ENCODE measurements around the gene FRMD4B. TPM values are rescaled to one million over a fixed set of nuclear protein-coding genes. Genes with fewer than 3 reads are reported as not detected.

The FRMD4B gene
- total RNA-seq, 1 donor from 2014 or later, result 17.3 TPM

GRCh38 chr3:69186575-69187093 is 199.3 kb downstream of the FRMD4B start:
- no peak for DNase-seq (ENCODE audit: low spot score)
- Mint-ChIP-seq H3K27ac (no peak overlapping the region), H3K9me3 (no peaks in the 10 kb centered on the region), H3K4me3 (no peak overlapping the region), H3K36me3 (peaks cover 33% of the 10 kb centered on the region), H3K4me1 (peaks cover 9% of the 10 kb centered on the region), H3K27me3 (ENCODE audit: insufficient read depth, low read depth) (no peaks in the 10 kb centered on the region)
- H3K4me3 ChIP-seq, result no peak overlapping the region
- no peaks in the 10 kb centered on the region for H4K20me1 ChIP-seq (ENCODE audit: low read depth)
- TF ChIP-seq EZH2 (IDR thresholded peaks at IDR 0.05) (no peak), EZH2phosphoT487 (IDR thresholded peaks at IDR 0.05) (no peak)
- TF ChIP-seq, protein P1, sequence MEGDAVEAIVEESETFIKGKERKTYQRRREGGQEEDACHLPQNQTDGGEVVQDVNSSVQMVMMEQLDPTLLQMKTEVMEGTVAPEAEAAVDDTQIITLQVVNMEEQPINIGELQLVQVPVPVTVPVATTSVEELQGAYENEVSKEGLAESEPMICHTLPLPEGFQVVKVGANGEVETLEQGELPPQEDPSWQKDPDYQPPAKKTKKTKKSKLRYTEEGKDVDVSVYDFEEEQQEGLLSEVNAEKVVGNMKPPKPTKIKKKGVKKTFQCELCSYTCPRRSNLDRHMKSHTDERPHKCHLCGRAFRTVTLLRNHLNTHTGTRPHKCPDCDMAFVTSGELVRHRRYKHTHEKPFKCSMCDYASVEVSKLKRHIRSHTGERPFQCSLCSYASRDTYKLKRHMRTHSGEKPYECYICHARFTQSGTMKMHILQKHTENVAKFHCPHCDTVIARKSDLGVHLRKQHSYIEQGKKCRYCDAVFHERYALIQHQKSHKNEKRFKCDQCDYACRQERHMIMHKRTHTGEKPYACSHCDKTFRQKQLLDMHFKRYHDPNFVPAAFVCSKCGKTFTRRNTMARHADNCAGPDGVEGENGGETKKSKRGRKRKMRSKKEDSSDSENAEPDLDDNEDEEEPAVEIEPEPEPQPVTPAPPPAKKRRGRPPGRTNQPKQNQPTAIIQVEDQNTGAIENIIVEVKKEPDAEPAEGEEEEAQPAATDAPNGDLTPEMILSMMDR (IDR thresholded peaks at IDR 0.05), result no peak
- no peak overlapping the region for H3K9ac ChIP-seq
- H3K27me3 ChIP-seq, result no peaks in the 10 kb centered on the region
- no peaks in the 10 kb centered on the region for H3K79me2 ChIP-seq (ENCODE audit: low read depth)
- no peaks in the 10 kb centered on the region for H3K36me3 ChIP-seq
- peaks cover 4% of the 10 kb centered on the region for H3K4me1 ChIP-seq
- no peak overlapping the region for H3K4me2 ChIP-seq
- no peak overlapping the region for H2AFZ ChIP-seq (replicated peaks)
- no peak overlapping the region for H3K27ac ChIP-seq
- peaks cover 3% of the 10 kb centered on the region for H3F3A ChIP-seq (ENCODE audit: low read depth)
- H3K9me3 ChIP-seq (ENCODE audit: low read depth), result no peaks in the 10 kb centered on the region

- H3K36me3 ChIP-seq, result no peaks in the 10 kb centered on the region
- H3K27ac Mint-ChIP-seq, result no peak overlapping the region
Observed at GRCh38 chr3:69182588-69183316, 203.1 kb downstream of the FRMD4B start.

GRCh38 chr3:69181592-69182211 is 204.2 kb downstream of the FRMD4B start:
- Mint-ChIP-seq H3K27ac (no peak overlapping the region), H3K36me3 (peaks cover 47% of the 10 kb centered on the region), H3K9me3 (no peaks in the 10 kb centered on the region), H3K4me3 (no peak overlapping the region), H3K4me1 (peaks cover 9% of the 10 kb centered on the region), H3K27me3 (ENCODE audit: insufficient read depth, low read depth) (no peaks in the 10 kb centered on the region)
- no peaks in the 10 kb centered on the region for H4K20me1 ChIP-seq (ENCODE audit: low read depth)
- H3K36me3 ChIP-seq, result no peaks in the 10 kb centered on the region
- H3K4me3 ChIP-seq, result no peak overlapping the region
- H3K4me2 ChIP-seq, result no peak overlapping the region
- peak; percentile 39 for DNase-seq (ENCODE audit: low spot score)
- no peak overlapping the region for H2AFZ ChIP-seq (replicated peaks)
- no peaks in the 10 kb centered on the region for H3K27me3 ChIP-seq
- H3K9ac ChIP-seq, result no peak overlapping the region
- H3K9me3 ChIP-seq (ENCODE audit: low read depth), result no peaks in the 10 kb centered on the region
- TF ChIP-seq EZH2phosphoT487 (IDR thresholded peaks at IDR 0.05), result no peak
- TF ChIP-seq, protein P1 (IDR thresholded peaks at IDR 0.05), result no peak
- no peak for TF ChIP-seq EZH2 (IDR thresholded peaks at IDR 0.05)
- H3K27ac ChIP-seq, result no peak overlapping the region
- H3K4me1 ChIP-seq, result peaks cover 10% of the 10 kb centered on the region
- peaks cover 9% of the 10 kb centered on the region for H3F3A ChIP-seq (ENCODE audit: low read depth)
- no peaks in the 10 kb centered on the region for H3K79me2 ChIP-seq (ENCODE audit: low read depth)

More at GRCh38 chr3:69182588-69183316, 203.1 kb downstream of the FRMD4B start:
- TF ChIP-seq EZH2 (IDR thresholded peaks at IDR 0.05) (no peak), EZH2phosphoT487 (IDR thresholded peaks at IDR 0.05) (no peak)
- TF ChIP-seq, protein P1 (IDR thresholded peaks at IDR 0.05), result no peak
- Mint-ChIP-seq H3K4me1 (peaks cover 9% of the 10 kb centered on the region), H3K9me3 (no peaks in the 10 kb centered on the region), H3K4me3 (no peak overlapping the region), H3K36me3 (peaks cover 51% of the 10 kb centered on the region), H3K27me3 (ENCODE audit: insufficient read depth, low read depth) (no peaks in the 10 kb centered on the region)
- H3K9ac ChIP-seq, result no peak overlapping the region
- no peak overlapping the region for H2AFZ ChIP-seq (replicated peaks)
- H3K79me2 ChIP-seq (ENCODE audit: low read depth), result no peaks in the 10 kb centered on the region
- H3K9me3 ChIP-seq (ENCODE audit: low read depth), result no peaks in the 10 kb centered on the region
- no peak overlapping the region for H3K4me3 ChIP-seq
- peaks cover 10% of the 10 kb centered on the region for H3K4me1 ChIP-seq
- H4K20me1 ChIP-seq (ENCODE audit: low read depth), result no peaks in the 10 kb centered on the region
- no peaks in the 10 kb centered on the region for H3K27me3 ChIP-seq
- H3K27ac ChIP-seq, result no peak overlapping the region
- DNase-seq (ENCODE audit: low spot score), result no peak
- no peak overlapping the region for H3K4me2 ChIP-seq
- peaks cover 9% of the 10 kb centered on the region for H3F3A ChIP-seq (ENCODE audit: low read depth)

Data from neural progenitor cell (in vitro differentiated cells).